ENCODE data around the gene CASP4. TPM values are rescaled to one million over a fixed set of nuclear protein-coding genes. Genes with fewer than 3 reads are reported as not detected.

Gene CASP4
- total RNA-seq, result 10 to 100 TPM; 48.8 to 59.1 TPM

DNA sequence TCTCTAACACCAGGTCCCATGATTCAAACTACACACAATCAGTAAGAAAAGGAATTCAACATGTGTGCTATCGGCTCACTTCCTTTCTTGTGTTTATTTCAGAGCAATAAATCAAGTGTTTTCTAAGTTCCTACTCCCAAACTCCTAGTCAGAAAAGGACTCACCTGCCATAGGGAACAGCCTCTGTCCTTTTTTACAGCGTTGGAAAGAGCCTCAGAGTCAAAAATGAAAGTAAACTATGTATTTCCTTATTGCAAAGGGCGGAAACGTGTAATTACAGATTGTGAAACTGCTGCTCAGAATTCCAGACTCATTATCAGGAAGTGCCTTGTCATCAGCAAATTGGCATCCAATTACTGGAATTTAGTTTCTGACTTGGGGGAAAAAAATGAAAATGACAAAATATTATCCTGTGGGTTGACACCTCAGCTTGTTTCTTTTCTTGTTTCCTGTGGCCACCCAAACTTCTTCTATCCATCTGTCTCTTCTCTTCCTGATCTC is at the start of gene CASP4:
Gene CASP4 (minus strand): TSS at position 220 of the 501 bp plus-strand sequence. CDS start 49 bp downstream, at position 171.
- ChIA-PET POLR2A (no interaction called here), CTCF (interaction anchor here (1.1 kb wide), 1 partner anchor 10 kb away, joined by 4 read pairs; no protein-coding TSS in a partner anchor)
- peaks cover 25% of the 10 kb centered on the region for H3K4me1 Mint-ChIP-seq
- DNase-seq (no peak), ATAC-seq (peak; percentile 75)
- intact Hi-C loops (cut with DNase I, micrococcal nuclease), result loop anchor here (2.0 to 5.0 kb wide), 3 partner anchors 51 to 262 kb away; partner anchors contain the start of gene CARD16 (in 1 of the 2)
- H3K36me3 Mint-ChIP-seq (ENCODE audit: low read depth), result peaks cover 24% of the 10 kb centered on the region
- no peaks in the 10 kb centered on the region for H3K27me3 Mint-ChIP-seq
- peak within 1 kb of the TSS; percentile 96 for H3K27ac Mint-ChIP-seq
- peak within 1 kb of the TSS; percentile 88 for H3K4me3 Mint-ChIP-seq
- H3K9me3 Mint-ChIP-seq (ENCODE audit: low read depth), result peaks cover 22% of the 10 kb centered on the region

DNA sequence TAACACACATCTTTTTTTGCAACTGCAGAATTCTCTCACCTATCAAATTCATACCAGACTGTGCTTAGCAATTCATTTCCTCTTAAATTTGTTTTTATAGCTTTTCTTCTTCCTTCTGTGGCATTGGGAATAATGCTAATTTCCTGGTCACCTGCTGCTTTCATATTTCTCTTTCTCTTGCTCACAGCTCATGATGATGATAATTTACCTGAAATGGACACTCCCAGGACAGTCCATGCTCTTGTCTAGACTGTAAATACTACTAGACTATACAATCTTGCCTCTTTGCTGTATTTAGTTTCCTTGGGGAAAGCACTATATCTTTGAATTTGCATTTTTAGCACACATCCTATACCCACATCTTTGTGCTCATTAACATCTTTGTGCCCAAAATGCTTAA is 39.1 kb upstream of the CASP4 start:
- intact Hi-C loops (cut with DNase I, micrococcal nuclease), result no loop called here
- DNase-seq (no peak), ATAC-seq (no peak)
- Mint-ChIP-seq H3K36me3 (ENCODE audit: low read depth) (no peaks in the 10 kb centered on the region), H3K4me1 (no peaks in the 10 kb centered on the region), H3K4me3 (no peak overlapping the region), H3K27ac (no peak overlapping the region), H3K9me3 (ENCODE audit: low read depth) (no peaks in the 10 kb centered on the region), H3K27me3 (no peaks in the 10 kb centered on the region)
- ChIA-PET POLR2A (no interaction called here), CTCF (no interaction called here)

DNA sequence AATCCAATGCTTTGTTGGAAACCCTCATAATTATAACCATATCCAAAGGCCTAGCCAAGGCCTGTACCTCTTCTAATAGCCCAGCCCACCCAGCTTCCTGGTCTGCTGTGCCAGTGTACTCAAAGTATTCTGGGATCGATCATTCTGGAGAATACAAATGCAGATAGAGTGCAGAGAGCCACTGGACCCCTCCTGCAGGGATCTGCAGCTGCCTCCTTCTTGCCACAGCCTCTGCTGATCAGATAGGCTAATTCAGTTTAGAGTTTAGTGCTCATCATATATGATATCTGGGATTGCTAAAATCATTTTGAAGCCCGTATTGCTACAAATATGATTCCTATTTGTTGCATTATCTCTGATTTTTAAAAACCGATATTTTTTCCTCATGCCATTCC is 37.1 kb upstream of the CASP4 start:
- ATAC-seq (no peak), DNase-seq (no peak)
- Mint-ChIP-seq H3K4me3 (no peak overlapping the region), H3K27ac (no peak overlapping the region), H3K36me3 (ENCODE audit: low read depth) (no peaks in the 10 kb centered on the region), H3K4me1 (peaks cover 5% of the 10 kb centered on the region), H3K27me3 (no peaks in the 10 kb centered on the region), H3K9me3 (ENCODE audit: low read depth) (no peaks in the 10 kb centered on the region)
- ChIA-PET POLR2A (no interaction called here), CTCF (no interaction called here)
- intact Hi-C loops (cut with DNase I, micrococcal nuclease), result no loop called here

DNA sequence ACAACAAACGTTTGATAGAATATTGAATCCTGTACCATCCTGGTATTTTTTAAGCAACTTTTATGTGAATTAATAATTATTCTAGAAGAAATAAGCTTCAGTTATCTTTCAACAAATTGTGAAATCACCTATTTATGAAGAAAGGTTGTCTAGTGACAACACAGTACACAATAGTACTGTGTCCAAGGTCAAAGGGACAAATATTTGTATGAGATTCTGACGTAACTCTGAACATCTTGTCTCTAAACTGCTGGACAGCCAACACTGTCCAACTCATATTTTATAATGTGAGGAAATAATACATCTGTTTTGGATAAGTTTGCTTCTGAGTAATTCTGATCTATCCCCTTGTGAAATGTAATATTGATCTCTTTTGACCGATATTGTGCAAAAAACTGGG is 35.6 kb upstream of the CASP4 start:
- ChIA-PET CTCF (no interaction called here), POLR2A (no interaction called here)
- Mint-ChIP-seq H3K36me3 (ENCODE audit: low read depth) (no peaks in the 10 kb centered on the region), H3K27me3 (no peaks in the 10 kb centered on the region), H3K4me3 (no peak overlapping the region), H3K4me1 (peaks cover 5% of the 10 kb centered on the region), H3K9me3 (ENCODE audit: low read depth) (no peaks in the 10 kb centered on the region), H3K27ac (no peak overlapping the region)
- intact Hi-C loops (cut with DNase I, micrococcal nuclease), result loop anchor here in 1 of 2 experiments (5.0 kb wide), 1 partner anchor 472 kb away; no protein-coding TSS in a partner anchor
- no peak for DNase-seq
- ATAC-seq, result no peak

DNA sequence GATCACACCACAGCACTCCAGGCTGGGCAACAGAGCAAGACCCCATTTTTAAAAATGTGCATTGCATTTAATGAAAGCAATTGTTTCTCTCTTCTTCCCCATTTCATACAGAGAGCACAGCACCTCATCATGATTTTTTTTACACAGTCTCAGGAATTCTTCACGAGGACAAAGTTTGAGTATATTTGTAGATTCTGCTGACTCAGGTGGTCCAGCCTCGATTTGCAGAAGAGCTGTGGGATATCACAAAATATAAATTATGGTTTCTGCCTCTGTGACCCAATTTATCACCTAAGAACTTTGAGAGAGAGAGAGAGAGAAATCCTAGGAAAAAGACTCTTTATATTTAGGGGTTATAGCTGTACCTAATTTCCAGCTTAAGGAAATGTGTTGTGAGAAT is 34.8 kb upstream of the CASP4 start:
- no peak overlapping the region for H3K4me3 Mint-ChIP-seq
- H3K27me3 Mint-ChIP-seq, result no peaks in the 10 kb centered on the region
- DNase-seq (no peak), ATAC-seq (no peak)
- ChIA-PET CTCF (interaction anchor here (1.1 kb wide), 1 partner anchor 57 kb away, joined by 3 read pairs; no protein-coding TSS in a partner anchor), POLR2A (no interaction called here)
- H3K4me1 Mint-ChIP-seq, result peaks cover 5% of the 10 kb centered on the region
- intact Hi-C loops (cut with DNase I, micrococcal nuclease), result loop anchor here in 1 of 2 experiments (5.0 kb wide), 1 partner anchor 471 kb away; no protein-coding TSS in a partner anchor
- no peak overlapping the region for H3K27ac Mint-ChIP-seq
- no peaks in the 10 kb centered on the region for H3K9me3 Mint-ChIP-seq (ENCODE audit: low read depth)
- H3K36me3 Mint-ChIP-seq (ENCODE audit: low read depth), result no peaks in the 10 kb centered on the region

DNA sequence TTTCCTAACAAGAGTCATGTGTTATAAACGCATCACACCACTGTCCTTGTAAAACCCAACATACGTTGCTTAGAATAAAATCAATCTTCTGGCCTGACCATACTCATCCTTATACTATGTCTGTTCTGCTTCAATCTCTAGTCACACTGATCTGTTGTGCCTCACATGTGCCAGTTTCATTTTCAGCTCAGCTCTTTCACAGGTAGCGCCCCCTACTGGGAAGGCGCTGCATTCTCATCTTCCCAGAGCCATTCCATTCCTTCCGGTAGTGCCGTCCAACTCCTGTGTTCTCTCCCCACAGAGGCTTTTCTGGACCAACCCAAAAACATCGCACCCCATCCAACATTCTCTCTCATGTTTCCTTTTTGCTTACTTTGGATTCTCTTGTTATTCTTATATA is 32.4 kb upstream of the CASP4 start:
- DNase-seq (peak; percentile 71), ATAC-seq (peak; percentile 90)
- Mint-ChIP-seq H3K36me3 (ENCODE audit: low read depth) (no peaks in the 10 kb centered on the region), H3K9me3 (ENCODE audit: low read depth) (no peaks in the 10 kb centered on the region), H3K27ac (peak overlapping the region; percentile 59), H3K27me3 (no peaks in the 10 kb centered on the region), H3K4me1 (peaks cover 5% of the 10 kb centered on the region), H3K4me3 (no peak overlapping the region)
- intact Hi-C loops (cut with DNase I, micrococcal nuclease), result loop anchor here (1.0 to 5.0 kb wide), 4 partner anchors 54 to 468 kb away; no protein-coding TSS in a partner anchor
- ChIA-PET POLR2A (no interaction called here), CTCF (interaction anchor here (0.7 to 1.3 kb wide), 8 partner anchors 8 to 1301 kb away, joined by 3 to 4 read pairs (median 3); no protein-coding TSS in a partner anchor)

DNA sequence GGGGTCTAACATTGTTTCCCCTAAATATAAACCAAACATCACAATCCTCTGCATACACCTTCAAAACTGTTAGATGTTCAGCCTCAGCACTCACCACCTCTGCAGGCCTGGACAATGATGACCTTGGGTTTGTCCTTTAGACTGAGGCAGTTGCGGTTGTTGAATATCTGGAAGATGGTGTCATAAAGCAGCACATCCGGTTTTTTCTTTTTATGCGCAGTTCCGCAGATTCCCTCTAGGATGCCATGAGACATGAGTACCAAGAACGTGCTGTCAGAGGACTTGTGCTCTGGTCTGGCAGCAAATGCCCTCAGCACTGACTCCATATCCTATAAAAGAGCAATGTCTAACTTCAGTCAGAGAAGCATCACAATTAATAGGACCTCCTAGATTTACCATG is 31.8 kb upstream of the CASP4 start:
- Mint-ChIP-seq H3K4me1 (peaks cover 5% of the 10 kb centered on the region), H3K27me3 (no peaks in the 10 kb centered on the region), H3K9me3 (ENCODE audit: low read depth) (no peaks in the 10 kb centered on the region), H3K4me3 (no peak overlapping the region), H3K27ac (no peak overlapping the region), H3K36me3 (ENCODE audit: low read depth) (no peaks in the 10 kb centered on the region)
- DNase-seq, result peak; percentile 24
- ChIA-PET CTCF (interaction anchor here (0.7 to 1.3 kb wide), 4 partner anchors 9 to 49 kb away, joined by 3 to 4 read pairs (median 4); no protein-coding TSS in a partner anchor), POLR2A (no interaction called here)
- peak; percentile 51 for ATAC-seq
- intact Hi-C loops (cut with DNase I, micrococcal nuclease), result loop anchor here (1.0 to 5.0 kb wide), 4 partner anchors 53 to 468 kb away; no protein-coding TSS in a partner anchor

DNA sequence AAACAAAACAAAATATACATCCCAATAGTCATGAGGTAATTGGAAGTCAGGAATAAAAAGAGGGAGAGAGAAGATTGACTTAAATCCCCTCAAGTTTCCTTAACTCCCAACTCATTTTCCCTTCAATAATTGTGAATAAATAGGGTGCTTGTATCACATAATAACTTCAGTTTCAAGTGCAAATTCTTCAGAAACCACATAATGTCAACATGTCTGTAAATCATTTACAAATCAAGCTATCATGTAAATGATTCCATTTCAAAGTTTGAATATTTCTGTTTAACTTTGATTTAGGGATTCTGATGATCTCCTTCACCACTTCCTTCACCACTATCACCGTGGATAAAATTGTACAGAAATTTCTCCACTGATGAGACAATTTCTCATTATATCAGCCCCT is 31.3 kb upstream of the CASP4 start:
- no peak overlapping the region for H3K27ac Mint-ChIP-seq
- intact Hi-C loops (cut with DNase I, micrococcal nuclease), result loop anchor here (1.0 to 5.0 kb wide), 4 partner anchors 53 to 467 kb away; no protein-coding TSS in a partner anchor
- peaks cover 5% of the 10 kb centered on the region for H3K4me1 Mint-ChIP-seq
- no peak for ATAC-seq
- H3K27me3 Mint-ChIP-seq, result no peaks in the 10 kb centered on the region
- no peaks in the 10 kb centered on the region for H3K9me3 Mint-ChIP-seq (ENCODE audit: low read depth)
- no peaks in the 10 kb centered on the region for H3K36me3 Mint-ChIP-seq (ENCODE audit: low read depth)
- DNase-seq, result no peak
- H3K4me3 Mint-ChIP-seq, result no peak overlapping the region
- POLR2A ChIA-PET, result no interaction called here
- CTCF ChIA-PET, result interaction anchor here (0.6 kb wide), 1 partner anchor 26 kb away, joined by 5 read pairs; no protein-coding TSS in a partner anchor

DNA sequence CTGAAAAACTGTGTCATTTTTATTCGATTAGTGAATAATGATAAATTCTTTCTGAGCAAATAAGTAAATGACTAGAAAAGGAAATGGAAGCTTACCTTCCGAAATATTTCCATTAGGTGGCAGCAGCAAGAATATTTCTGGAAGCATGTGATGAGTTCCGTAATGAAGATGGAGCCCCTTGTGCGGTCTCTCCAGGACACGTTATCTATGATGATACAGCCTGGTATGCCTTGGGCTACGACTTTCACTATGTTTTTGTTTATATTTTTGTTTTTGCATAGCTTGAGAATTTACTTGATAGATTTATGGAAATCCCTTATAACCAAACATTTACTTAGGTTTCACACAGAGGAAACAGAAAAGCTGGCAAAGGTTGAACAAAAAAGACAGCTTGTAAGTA is 28.9 kb upstream of the CASP4 start:
- ATAC-seq (no peak), DNase-seq (no peak)
- no peaks in the 10 kb centered on the region for H3K36me3 Mint-ChIP-seq (ENCODE audit: low read depth)
- H3K4me3 Mint-ChIP-seq, result no peak overlapping the region
- ChIA-PET CTCF (interaction anchor here (0.5 kb wide), 1 partner anchor 404 kb away, joined by 3 read pairs; no protein-coding TSS in a partner anchor), POLR2A (no interaction called here)
- intact Hi-C loops (cut with DNase I, micrococcal nuclease), result no loop called here
- H3K27ac Mint-ChIP-seq, result no peak overlapping the region
- H3K9me3 Mint-ChIP-seq (ENCODE audit: low read depth), result no peaks in the 10 kb centered on the region
- peaks cover 5% of the 10 kb centered on the region for H3K4me1 Mint-ChIP-seq
- peaks cover 2% of the 10 kb centered on the region for H3K27me3 Mint-ChIP-seq

DNA sequence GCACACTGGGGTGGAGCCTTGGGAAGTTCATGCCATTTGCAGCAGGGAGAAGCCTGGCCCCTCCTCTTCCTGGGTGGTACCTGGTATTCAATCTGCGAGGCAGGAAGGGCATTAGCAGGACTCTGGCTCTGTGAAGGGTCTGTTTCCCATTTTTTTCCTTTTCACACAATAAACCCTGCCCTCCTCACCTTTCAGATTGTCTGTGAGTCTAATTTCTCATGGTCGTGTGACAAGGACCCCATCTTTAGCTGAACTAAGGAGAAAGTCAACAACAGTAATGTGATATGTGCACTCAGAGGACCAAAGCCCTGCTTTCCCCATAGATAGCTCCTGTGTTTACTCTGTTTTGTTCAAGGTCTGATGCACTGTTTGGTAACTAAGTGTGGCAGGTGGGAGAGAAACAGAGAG is 26.6 kb upstream of the CASP4 start:
- peaks cover 2% of the 10 kb centered on the region for H3K27me3 Mint-ChIP-seq
- DNase-seq (no peak), ATAC-seq (no peak)
- no peaks in the 10 kb centered on the region for H3K4me1 Mint-ChIP-seq
- H3K27ac Mint-ChIP-seq, result no peak overlapping the region
- H3K36me3 Mint-ChIP-seq (ENCODE audit: low read depth), result no peaks in the 10 kb centered on the region
- POLR2A ChIA-PET, result interaction anchor here (0.7 kb wide), 1 partner anchor 112 kb away, joined by 3 read pairs; no protein-coding TSS in a partner anchor
- no peaks in the 10 kb centered on the region for H3K9me3 Mint-ChIP-seq (ENCODE audit: low read depth)
- CTCF ChIA-PET, result no interaction called here
- H3K4me3 Mint-ChIP-seq, result no peak overlapping the region
- intact Hi-C loops (cut with DNase I, micrococcal nuclease), result no loop called here

DNA sequence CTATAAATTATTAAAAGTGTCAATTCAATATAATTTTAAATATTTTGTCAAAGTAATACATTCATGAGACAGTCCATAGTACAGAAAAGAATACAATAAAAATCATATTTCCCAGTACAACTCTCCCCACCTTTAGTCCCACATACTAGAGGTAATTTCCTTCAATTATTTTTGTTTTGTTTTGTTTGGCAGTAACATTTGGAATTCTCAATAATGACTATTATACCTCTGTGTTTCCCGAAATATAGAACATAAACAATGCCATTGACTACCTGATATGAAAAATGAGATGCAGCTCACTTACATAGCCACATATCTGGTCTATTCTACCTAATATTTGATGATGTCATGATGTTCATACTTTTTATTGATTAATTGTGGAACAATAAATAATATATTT is 24.4 kb upstream of the CASP4 start:
- ATAC-seq (no peak), DNase-seq (no peak)
- CTCF ChIA-PET, result interaction anchor here (1.2 to 1.5 kb wide), 2 partner anchors 8 to 11 kb away, joined by 3 read pairs; no protein-coding TSS in a partner anchor
- Mint-ChIP-seq H3K4me3 (no peak overlapping the region), H3K9me3 (ENCODE audit: low read depth) (peaks cover 2% of the 10 kb centered on the region), H3K27ac (no peak overlapping the region), H3K4me1 (no peaks in the 10 kb centered on the region), H3K36me3 (ENCODE audit: low read depth) (no peaks in the 10 kb centered on the region), H3K27me3 (peaks cover 2% of the 10 kb centered on the region)
- intact Hi-C loops (cut with DNase I, micrococcal nuclease), result no loop called here
- POLR2A ChIA-PET, result no interaction called here

DNA sequence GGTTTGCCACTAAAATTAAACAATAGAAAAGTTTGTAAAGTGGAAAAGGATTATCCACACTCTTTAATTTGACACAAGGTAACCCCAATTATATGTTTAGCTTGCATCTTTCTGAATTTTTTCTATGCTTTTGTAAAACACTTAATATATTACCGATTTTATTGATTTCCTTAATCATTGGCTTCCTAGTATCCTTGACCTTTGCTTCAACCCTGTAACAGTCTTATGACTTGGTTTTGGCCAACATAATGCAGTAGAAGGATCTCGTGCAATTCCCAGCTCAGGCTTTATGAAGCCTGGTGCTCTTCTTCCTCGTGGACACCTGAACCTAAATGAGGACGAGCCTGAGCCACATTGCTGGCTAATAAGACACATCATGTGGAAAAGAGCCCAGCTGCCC is 23.6 kb upstream of the CASP4 start:
- H3K4me1 Mint-ChIP-seq, result no peaks in the 10 kb centered on the region
- H3K36me3 Mint-ChIP-seq (ENCODE audit: low read depth), result no peaks in the 10 kb centered on the region
- H3K27ac Mint-ChIP-seq, result no peak overlapping the region
- no peak overlapping the region for H3K4me3 Mint-ChIP-seq
- peaks cover 2% of the 10 kb centered on the region for H3K9me3 Mint-ChIP-seq (ENCODE audit: low read depth)
- intact Hi-C loops (cut with DNase I, micrococcal nuclease), result no loop called here
- DNase-seq (no peak), ATAC-seq (no peak)
- ChIA-PET CTCF (interaction anchor here (0.7 kb wide), 1 partner anchor 834 kb away, joined by 3 read pairs; no protein-coding TSS in a partner anchor), POLR2A (no interaction called here)
- H3K27me3 Mint-ChIP-seq, result peaks cover 2% of the 10 kb centered on the region
